Measurements from ENCODE around the gene PPM1K.

Gene PPM1K

GRCh38 chr4:88240297-88240714 lies 44.1 kb downstream of the PPM1K start:
- no peak overlapping the region for H2AFZ ChIP-seq (ENCODE audit: insufficient read depth, low read length, poor library complexity)
- no peak overlapping the region for H3K4ac ChIP-seq (ENCODE audit: low read depth, low read length)
- no peak overlapping the region for H3K18ac ChIP-seq (ENCODE audit: low read length)
- H4K8ac ChIP-seq (ENCODE audit: low read depth, low read length) = no peak overlapping the region
- no peak overlapping the region for H4K91ac ChIP-seq (ENCODE audit: low read depth, low read length)
- H3K9me3 ChIP-seq (ENCODE audit: insufficient read depth, low read depth, low read length) = no peaks in the 10 kb centered on the region
- H2BK5ac ChIP-seq (ENCODE audit: low read depth, low read length, poor library complexity) = no peak overlapping the region
- no peak overlapping the region for H3K4me3 ChIP-seq (ENCODE audit: low read depth, low read length)
- H3K4me2 ChIP-seq (ENCODE audit: low read length) = no peak overlapping the region
- WGBS (ENCODE audit: extremely low coverage, insufficient coverage, insufficient read length) = no CpG with 5 or more reads among the region's 1 CpG
- no peaks in the 10 kb centered on the region for H3K27me3 ChIP-seq (ENCODE audit: insufficient read depth, low read length)
- H3K36me3 ChIP-seq (ENCODE audit: control insufficient read depth in 1 of 2, insufficient read depth in 2 of 2, low read length in 2 of 2) = no peaks in the 10 kb centered on the region
- no peaks in the 10 kb centered on the region for H3K79me1 ChIP-seq (ENCODE audit: low read length)
- H2AK5ac ChIP-seq (ENCODE audit: low read length) = no peak overlapping the region
- H3K9ac ChIP-seq (ENCODE audit: low read length) = no peak overlapping the region
- H3K79me2 ChIP-seq (ENCODE audit: control insufficient read depth, insufficient read depth, low read length, poor library complexity) = no peaks in the 10 kb centered on the region
- no peak overlapping the region for H2BK120ac ChIP-seq (ENCODE audit: insufficient read depth, low read length, poor library complexity)
- peak in 1 of 2 donors; percentile 22 for DNase-seq
- no peak overlapping the region for H3K14ac ChIP-seq (ENCODE audit: low read length)
- H2BK12ac ChIP-seq (ENCODE audit: low read length) = no peak overlapping the region
- no peak overlapping the region for H3K27ac ChIP-seq (ENCODE audit: low read depth, low read length)
- no peak overlapping the region for H3K23ac ChIP-seq (ENCODE audit: low read length)
- H4K12ac ChIP-seq (ENCODE audit: low read depth, low read length) = no peak overlapping the region
- no peaks in the 10 kb centered on the region for H3K4me1 ChIP-seq (ENCODE audit: control insufficient read depth in 1 of 2, insufficient read depth in 2 of 2, low read length in 2 of 2)

GRCh38 chr4:88230969-88231771 lies 53.2 kb downstream of the PPM1K start:
- Histone ChIP-seq H2AK5ac (ENCODE audit: low read length) (no peak overlapping the region), H3K4me3 (ENCODE audit: low read depth, low read length) (no peak overlapping the region), H3K79me2 (ENCODE audit: control insufficient read depth, insufficient read depth, low read length, poor library complexity) (no peaks in the 10 kb centered on the region), H2BK120ac (ENCODE audit: insufficient read depth, low read length, poor library complexity) (no peak overlapping the region), H3K23ac (ENCODE audit: low read length) (no peak overlapping the region), H3K27me3 (ENCODE audit: insufficient read depth, low read length) (no peaks in the 10 kb centered on the region), H3K4me1 (ENCODE audit: control insufficient read depth in 1 of 2, insufficient read depth in 2 of 2, low read length in 2 of 2) (no peaks in the 10 kb centered on the region), H3K36me3 (ENCODE audit: control insufficient read depth in 1 of 2, insufficient read depth in 2 of 2, low read length in 2 of 2) (no peaks in the 10 kb centered on the region), H3K79me1 (ENCODE audit: low read length) (no peaks in the 10 kb centered on the region), H3K27ac (ENCODE audit: low read depth, low read length) (no peak overlapping the region), H2BK12ac (ENCODE audit: low read length) (no peak overlapping the region), H4K91ac (ENCODE audit: low read depth, low read length) (no peak overlapping the region), H4K8ac (ENCODE audit: low read depth, low read length) (no peak overlapping the region), H2AFZ (ENCODE audit: insufficient read depth, low read length, poor library complexity) (no peak overlapping the region), H3K9ac (ENCODE audit: low read length) (no peak overlapping the region), H2BK5ac (ENCODE audit: low read depth, low read length, poor library complexity) (no peak overlapping the region), H3K18ac (ENCODE audit: low read length) (no peak overlapping the region), H4K12ac (ENCODE audit: low read depth, low read length) (no peak overlapping the region), H3K14ac (ENCODE audit: low read length) (no peak overlapping the region), H3K4me2 (ENCODE audit: low read length) (no peak overlapping the region), H3K4ac (ENCODE audit: low read depth, low read length) (no peak overlapping the region), H3K9me3 (ENCODE audit: insufficient read depth, low read depth, low read length) (no peaks in the 10 kb centered on the region)
- no peak for DNase-seq
- WGBS (ENCODE audit: extremely low coverage, insufficient coverage, insufficient read length) = no CpG with 5 or more reads among the region's 14 CpGs

GRCh38 chr4:88230461-88230891 lies 53.9 kb downstream of the PPM1K start:
- Histone ChIP-seq H2AFZ (ENCODE audit: insufficient read depth, low read length, poor library complexity) (no peak overlapping the region), H3K14ac (ENCODE audit: low read length) (no peak overlapping the region), H3K9ac (ENCODE audit: low read length) (no peak overlapping the region), H3K9me3 (ENCODE audit: insufficient read depth, low read depth, low read length) (no peaks in the 10 kb centered on the region), H3K27ac (ENCODE audit: low read depth, low read length) (no peak overlapping the region), H3K27me3 (ENCODE audit: insufficient read depth, low read length) (no peaks in the 10 kb centered on the region), H4K12ac (ENCODE audit: low read depth, low read length) (no peak overlapping the region), H4K91ac (ENCODE audit: low read depth, low read length) (no peak overlapping the region), H3K36me3 (ENCODE audit: control insufficient read depth in 1 of 2, insufficient read depth in 2 of 2, low read length in 2 of 2) (no peaks in the 10 kb centered on the region), H3K18ac (ENCODE audit: low read length) (no peak overlapping the region), H3K4me1 (ENCODE audit: control insufficient read depth in 1 of 2, insufficient read depth in 2 of 2, low read length in 2 of 2) (no peaks in the 10 kb centered on the region), H3K4me2 (ENCODE audit: low read length) (no peak overlapping the region), H3K79me2 (ENCODE audit: control insufficient read depth, insufficient read depth, low read length, poor library complexity) (no peaks in the 10 kb centered on the region), H2BK12ac (ENCODE audit: low read length) (no peak overlapping the region), H2BK5ac (ENCODE audit: low read depth, low read length, poor library complexity) (no peak overlapping the region), H3K79me1 (ENCODE audit: low read length) (no peaks in the 10 kb centered on the region), H2AK5ac (ENCODE audit: low read length) (no peak overlapping the region), H2BK120ac (ENCODE audit: insufficient read depth, low read length, poor library complexity) (no peak overlapping the region), H3K4ac (ENCODE audit: low read depth, low read length) (no peak overlapping the region), H3K23ac (ENCODE audit: low read length) (no peak overlapping the region), H3K4me3 (ENCODE audit: low read depth, low read length) (no peak overlapping the region), H4K8ac (ENCODE audit: low read depth, low read length) (no peak overlapping the region)
- no CpG with 5 or more reads among the region's 1 CpG for WGBS (ENCODE audit: extremely low coverage, insufficient coverage, insufficient read length)
- no peak for DNase-seq

GRCh38 chr4:88227734-88228133 lies 56.6 kb downstream of the PPM1K start:
- no peak overlapping the region for H3K4ac ChIP-seq (ENCODE audit: low read depth, low read length)
- no peaks in the 10 kb centered on the region for H3K4me1 ChIP-seq (ENCODE audit: control insufficient read depth in 1 of 2, insufficient read depth in 2 of 2, low read length in 2 of 2)
- no peak overlapping the region for H2AFZ ChIP-seq (ENCODE audit: insufficient read depth, low read length, poor library complexity)
- DNase-seq = no peak
- H2BK12ac ChIP-seq (ENCODE audit: low read length) = no peak overlapping the region
- H3K27ac ChIP-seq (ENCODE audit: low read depth, low read length) = no peak overlapping the region
- no peaks in the 10 kb centered on the region for H3K79me2 ChIP-seq (ENCODE audit: control insufficient read depth, insufficient read depth, low read length, poor library complexity)
- H3K9ac ChIP-seq (ENCODE audit: low read length) = no peak overlapping the region
- no peak overlapping the region for H2BK5ac ChIP-seq (ENCODE audit: low read depth, low read length, poor library complexity)
- H3K4me3 ChIP-seq (ENCODE audit: low read depth, low read length) = no peak overlapping the region
- H4K91ac ChIP-seq (ENCODE audit: low read depth, low read length) = no peak overlapping the region
- H2AK5ac ChIP-seq (ENCODE audit: low read length) = no peak overlapping the region
- H4K12ac ChIP-seq (ENCODE audit: low read depth, low read length) = no peak overlapping the region
- H3K18ac ChIP-seq (ENCODE audit: low read length) = no peak overlapping the region
- WGBS (ENCODE audit: extremely low coverage, insufficient coverage, insufficient read length) = no CpG with 5 or more reads among the region's 2 CpGs
- H3K79me1 ChIP-seq (ENCODE audit: low read length) = no peaks in the 10 kb centered on the region
- no peak overlapping the region for H3K4me2 ChIP-seq (ENCODE audit: low read length)
- H3K36me3 ChIP-seq (ENCODE audit: control insufficient read depth in 1 of 2, insufficient read depth in 2 of 2, low read length in 2 of 2) = no peaks in the 10 kb centered on the region
- H3K14ac ChIP-seq (ENCODE audit: low read length) = no peak overlapping the region
- no peaks in the 10 kb centered on the region for H3K9me3 ChIP-seq (ENCODE audit: insufficient read depth, low read depth, low read length)
- H3K27me3 ChIP-seq (ENCODE audit: insufficient read depth, low read length) = no peaks in the 10 kb centered on the region
- H2BK120ac ChIP-seq (ENCODE audit: insufficient read depth, low read length, poor library complexity) = no peak overlapping the region
- H4K8ac ChIP-seq (ENCODE audit: low read depth, low read length) = no peak overlapping the region
- no peak overlapping the region for H3K23ac ChIP-seq (ENCODE audit: low read length)

Data from trophoblast cell (in vitro differentiated cells and primary cell).